SK-N-SH (cell line): ENCODE data around the gene POLL. TPM values are rescaled to one million over a fixed set of nuclear protein-coding genes. Genes with fewer than 3 reads are reported as not detected.

Experiments used
- CTCF ChIA-PET: fragments of 300-600, 350-600 bp; formaldehyde crosslinking; extraction: SDS; loops from one replicate; lab custom pipeline; 2021; lab: Yijun Ruan, JAX
- POLR2A ChIA-PET: fragments of 350-600 bp; sonication (Branson Sonifier 250); formaldehyde crosslinking; extraction: SDS; loops from one replicate; lab custom pipeline; 2020; ENCODE audit warnings: antibody characterized with exemption, inconsistent platforms; lab: Yijun Ruan, JAX
- DNase-seq: peaks from one replicate; pipeline ENCODE4 v3.0.0; 2012
- H2AFZ ChIP-seq: fragments of 200-600 bp; sonication (generic); 2 replicates; pipeline ENCODE4 v1.8.1; 2016; ENCODE audit warnings: antibody characterized with exemption, mild to moderate bottlenecking, low read depth
- H3F3A ChIP-seq: fragments of 200-600 bp; sonication (generic); replicated peaks from 2 replicates; pipeline ENCODE3; 2016; ENCODE audit warnings: antibody characterized with exemption, mild to moderate bottlenecking; ENCODE audit not compliant: insufficient read depth
- H3K27ac ChIP-seq, 2 experiments: fragments of 200-500 bp in 1 of 2; fragments of 200-600 bp in 1 of 2; sonication (Bioruptor generic) in 1 of 2; sonication (generic), shearing (Covaris generic) in 1 of 2; 2 replicates each; pipeline versions ENCODE4 v1.5.1 to v1.6.1; 2014 to 2016; ENCODE audit warnings: low read depth in 2 of 2, inconsistent platforms in 1 of 2, low read length in 1 of 2, mild to moderate bottlenecking in 1 of 2, mixed read lengths in 1 of 2
- H3K27me3 ChIP-seq: fragments of 200-600 bp; sonication (generic), shearing (Covaris generic); 2 replicates; pipeline ENCODE4 v1.6.1; 2016; ENCODE audit warnings: mixed run types; ENCODE audit not compliant: insufficient read depth
- H3K36me3 ChIP-seq, 2 experiments: fragments of 200-500 bp in 1 of 2; fragments of 200-600 bp in 1 of 2; sonication (Bioruptor generic) in 1 of 2; sonication (generic) in 1 of 2; replicated peaks in 1 of 2; 2 replicates each; pipeline versions ENCODE3 to v1.5.1; 2014 to 2016; ENCODE audit warnings: low read length in 1 of 2, mild to moderate bottlenecking in 1 of 2; ENCODE audit not compliant: insufficient read depth in 2 of 2, control insufficient read depth in 1 of 2
- H3K4me1 ChIP-seq, 2 experiments: fragments of 200-500 bp in 1 of 2; fragments of 200-600 bp in 1 of 2; sonication (Bioruptor generic) in 1 of 2; sonication (generic), shearing (Covaris generic) in 1 of 2; 2 replicates each; pipeline versions ENCODE4 v1.5.1 to v1.6.1; 2014 to 2016; ENCODE audit warnings: low read depth in 1 of 2, low read length in 1 of 2, mixed run types in 1 of 2; ENCODE audit not compliant: insufficient read depth in 2 of 2, control insufficient read depth in 1 of 2
- H3K4me2 ChIP-seq: fragments of 200-600 bp; sonication (generic), shearing (Covaris generic); 2 replicates; pipeline ENCODE4 v1.6.1; 2017; ENCODE audit warnings: mixed run types
- H3K4me3 ChIP-seq, 2 experiments: fragments of 200-500 bp in 1 of 2; fragments of 200-600 bp in 1 of 2; sonication (Bioruptor generic) in 1 of 2; sonication (generic), shearing (Covaris generic) in 1 of 2; 2 replicates each; pipeline versions ENCODE4 v1.5.1 to v1.8.1; 2014 to 2016; ENCODE audit warnings: low read depth in 2 of 2, inconsistent platforms in 1 of 2, low read length in 1 of 2, mild to moderate bottlenecking in 1 of 2, mixed read lengths in 1 of 2, moderate library complexity in 1 of 2
- H3K79me2 ChIP-seq: fragments of 200-600 bp; sonication (generic); 2 replicates; pipeline ENCODE4 v1.8.1; 2017; ENCODE audit warnings: mild to moderate bottlenecking; ENCODE audit not compliant: insufficient read depth
- H3K9ac ChIP-seq: fragments of 200-600 bp; sonication (generic); 2 replicates; pipeline ENCODE4 v1.6.1; 2017; ENCODE audit warnings: mixed run types
- H3K9me2 ChIP-seq: fragments of 200-600 bp; sonication (generic); 2 replicates; pipeline ENCODE4 v1.6.1; 2017; ENCODE audit warnings: mixed run types
- H3K9me3 ChIP-seq: fragments of 200-600 bp; sonication (generic); 2 replicates; pipeline ENCODE4 v1.6.1; 2017; ENCODE audit warnings: mixed run types, mild to moderate bottlenecking, moderate library complexity
- H4K20me1 ChIP-seq: fragments of 200-600 bp; sonication (generic); 2 replicates; pipeline ENCODE4 v1.6.1; 2017; ENCODE audit warnings: mild to moderate bottlenecking, mixed run types; ENCODE audit not compliant: insufficient read depth
- EP300 ChIP-seq, 2 experiments: IDR thresholded peaks; 2 replicates each; pipeline versions ENCODE4 v1.4.0 to v1.6.1; 2012; ENCODE audit warnings: borderline replicate concordance in 1 of 2, low read depth in 1 of 2, low read length in 1 of 2
- FOSL2 ChIP-seq: IDR thresholded peaks from 2 replicates; pipeline ENCODE4 v1.4.0; 2012; ENCODE audit warnings: low read depth, mild to moderate bottlenecking, moderate library complexity, borderline replicate concordance
- GABPA ChIP-seq: IDR thresholded peaks from 2 replicates; pipeline ENCODE4 v1.4.0; 2012; ENCODE audit warnings: low read depth, mild to moderate bottlenecking
- NFIC ChIP-seq: IDR thresholded peaks from 2 replicates; pipeline ENCODE4 v1.4.0; 2012; ENCODE audit warnings: borderline replicate concordance
- NRF1 ChIP-seq: IDR thresholded peaks from 2 replicates; pipeline ENCODE4 v1.6.1; 2012; ENCODE audit warnings: low read depth, mild to moderate bottlenecking, low read length
- SIN3A ChIP-seq: IDR thresholded peaks from 2 replicates; pipeline ENCODE4 v1.6.1; 2012; ENCODE audit warnings: low read depth, mild to moderate bottlenecking, low read length, moderate library complexity, borderline replicate concordance
- TCF12 ChIP-seq: IDR thresholded peaks from 2 replicates; pipeline ENCODE4 v1.4.0; 2012
- WGBS: methylation state at CpG from one replicate; pipeline ENCODE4 v1.1.6; 2017; ENCODE audit warnings: low lambda C conversion rate; 5-methylcytosine and 5-hydroxymethylcytosine counted together
- polyA plus RNA-seq, 3 experiments: library from polyadenylated mRNA; depleted of rRNA; stranded (reverse); fragments of >200 nt; gene quantifications; 2 replicates each; pipeline ENCODE4 v1.2.3, GENCODE V29; 2012
- TF ChIP-seq, protein P1 (sequence below): fragments of 200-600 bp; sonication (generic); IDR thresholded peaks from 2 replicates; pipeline ENCODE4 v1.6.1; 2017; ENCODE audit warnings: antibody characterized with exemption, mild to moderate bottlenecking, moderate library complexity
- TF ChIP-seq, protein P2 (sequence below): IDR thresholded peaks from 2 replicates; pipeline ENCODE4; 2012

The POLL gene
- polyA plus RNA-seq, 1 of the 3 experiments (the other 2 are of a cell fraction), result 22.0 TPM

DNA sequence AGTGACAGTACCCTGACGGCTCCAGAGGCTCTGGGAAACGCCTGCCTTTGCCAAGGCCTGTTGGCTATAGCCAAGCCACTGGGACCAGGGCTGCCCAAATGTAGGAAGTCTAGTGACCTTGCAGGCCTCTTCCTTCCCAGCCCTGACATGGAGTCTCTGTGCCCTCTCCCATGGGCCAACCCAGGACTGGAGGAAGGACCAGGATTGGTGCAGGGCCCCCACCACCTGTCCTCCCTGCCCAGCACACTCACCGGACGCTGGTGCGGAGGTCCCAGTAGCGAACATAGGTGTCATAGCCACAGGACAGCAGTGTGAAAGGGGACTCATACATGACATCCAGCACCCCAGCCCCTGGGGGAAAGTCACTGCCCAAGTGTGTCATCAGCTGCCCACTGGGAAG, 24.0 kb upstream of the POLL start (continued):
- TF ChIP-seq, protein P1, sequence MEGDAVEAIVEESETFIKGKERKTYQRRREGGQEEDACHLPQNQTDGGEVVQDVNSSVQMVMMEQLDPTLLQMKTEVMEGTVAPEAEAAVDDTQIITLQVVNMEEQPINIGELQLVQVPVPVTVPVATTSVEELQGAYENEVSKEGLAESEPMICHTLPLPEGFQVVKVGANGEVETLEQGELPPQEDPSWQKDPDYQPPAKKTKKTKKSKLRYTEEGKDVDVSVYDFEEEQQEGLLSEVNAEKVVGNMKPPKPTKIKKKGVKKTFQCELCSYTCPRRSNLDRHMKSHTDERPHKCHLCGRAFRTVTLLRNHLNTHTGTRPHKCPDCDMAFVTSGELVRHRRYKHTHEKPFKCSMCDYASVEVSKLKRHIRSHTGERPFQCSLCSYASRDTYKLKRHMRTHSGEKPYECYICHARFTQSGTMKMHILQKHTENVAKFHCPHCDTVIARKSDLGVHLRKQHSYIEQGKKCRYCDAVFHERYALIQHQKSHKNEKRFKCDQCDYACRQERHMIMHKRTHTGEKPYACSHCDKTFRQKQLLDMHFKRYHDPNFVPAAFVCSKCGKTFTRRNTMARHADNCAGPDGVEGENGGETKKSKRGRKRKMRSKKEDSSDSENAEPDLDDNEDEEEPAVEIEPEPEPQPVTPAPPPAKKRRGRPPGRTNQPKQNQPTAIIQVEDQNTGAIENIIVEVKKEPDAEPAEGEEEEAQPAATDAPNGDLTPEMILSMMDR, result no peak
- TF ChIP-seq EP300 (IDR thresholded peaks at IDR 0.05; ENCODE audit: borderline replicate concordance in 1 of 2, low read depth in 1 of 2, low read length in 1 of 2) (no peak), NFIC (no peak), SIN3A (no peak)
- TF ChIP-seq, protein P2, sequence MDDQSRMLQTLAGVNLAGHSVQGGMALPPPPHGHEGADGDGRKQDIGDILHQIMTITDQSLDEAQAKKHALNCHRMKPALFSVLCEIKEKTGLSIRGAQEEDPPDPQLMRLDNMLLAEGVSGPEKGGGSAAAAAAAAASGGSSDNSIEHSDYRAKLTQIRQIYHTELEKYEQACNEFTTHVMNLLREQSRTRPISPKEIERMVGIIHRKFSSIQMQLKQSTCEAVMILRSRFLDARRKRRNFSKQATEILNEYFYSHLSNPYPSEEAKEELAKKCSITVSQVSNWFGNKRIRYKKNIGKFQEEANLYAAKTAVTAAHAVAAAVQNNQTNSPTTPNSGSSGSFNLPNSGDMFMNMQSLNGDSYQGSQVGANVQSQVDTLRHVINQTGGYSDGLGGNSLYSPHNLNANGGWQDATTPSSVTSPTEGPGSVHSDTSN, result no peak

DNA sequence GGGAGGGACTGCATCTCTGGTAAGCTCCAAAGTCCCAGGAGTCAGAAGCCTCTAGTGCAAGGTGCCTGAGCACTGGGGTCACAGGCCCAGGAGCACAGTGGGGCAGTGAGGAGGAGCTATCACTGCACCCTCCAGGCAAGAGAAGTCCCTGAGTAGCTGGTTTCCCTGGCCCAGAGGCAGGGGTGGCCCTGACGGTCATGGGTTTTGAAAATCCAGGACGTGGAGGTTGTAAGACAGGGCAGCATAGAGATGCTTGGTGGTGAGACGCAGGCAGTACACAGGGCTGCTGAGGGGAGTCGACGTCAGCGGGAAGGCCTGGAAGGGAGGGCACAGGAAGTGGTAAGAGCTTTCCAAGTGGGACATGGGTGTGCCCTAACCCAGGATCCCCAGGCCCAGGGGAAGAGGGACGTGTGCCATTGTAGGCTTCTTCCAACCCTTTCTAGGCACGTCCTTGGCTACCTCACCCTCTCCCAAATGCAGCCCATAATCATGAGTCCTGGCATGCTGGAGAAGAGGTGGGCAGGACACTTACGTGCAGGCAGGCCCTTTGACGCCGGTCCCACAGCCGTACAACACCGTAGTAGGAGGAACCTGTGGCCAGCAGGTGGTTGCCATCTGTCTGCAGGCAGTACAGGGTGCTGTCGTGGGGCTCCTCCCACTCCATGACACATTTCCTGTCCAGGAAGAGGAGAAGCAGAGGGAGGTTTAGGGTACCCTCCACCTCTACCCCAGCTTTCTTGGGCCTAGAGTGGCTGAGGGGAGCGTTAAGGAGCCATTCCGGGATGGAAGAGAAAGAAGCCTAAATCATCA, 23.2 kb upstream of the POLL start:
- no peak overlapping the region for H2AFZ ChIP-seq
- ChIA-PET POLR2A (no interaction called here), CTCF (interaction anchor here (0.9 to 19.2 kb wide), 5 partner anchors 8 to 399 kb away, joined by 3 to 297 read pairs (median 4); partner anchors contain the start of gene NPM3)
- WGBS, result 89% methylated on average over 11 of the region's 16 CpGs
- no peak overlapping the region for H3K9ac ChIP-seq
- no peaks in the 10 kb centered on the region for H3K27me3 ChIP-seq
- no peak for DNase-seq
- H3K4me3 ChIP-seq, result no peak overlapping the region
- H3K9me3 ChIP-seq, result no peaks in the 10 kb centered on the region
- H3K4me2 ChIP-seq, result no peak overlapping the region
- H3K36me3 ChIP-seq, result peaks cover 8 to 42% of the 10 kb centered on the region in 2 experiments
- H3K79me2 ChIP-seq, result no peaks in the 10 kb centered on the region
- H3K27ac ChIP-seq, result no peak overlapping the region; a peak in 1 of 4 replicates
- peaks cover 8 to 28% of the 10 kb centered on the region in 2 experiments; a peak in 2 of 4 replicates for H3K4me1 ChIP-seq
- TF ChIP-seq, protein P2, result no peak
- TF ChIP-seq TCF12, result peak; percentile 37; the same call in 1 of the 2 replicates
- H3F3A ChIP-seq, result no peaks in the 10 kb centered on the region
- no peaks in the 10 kb centered on the region for H3K9me2 ChIP-seq
- no peaks in the 10 kb centered on the region for H4K20me1 ChIP-seq

DNA sequence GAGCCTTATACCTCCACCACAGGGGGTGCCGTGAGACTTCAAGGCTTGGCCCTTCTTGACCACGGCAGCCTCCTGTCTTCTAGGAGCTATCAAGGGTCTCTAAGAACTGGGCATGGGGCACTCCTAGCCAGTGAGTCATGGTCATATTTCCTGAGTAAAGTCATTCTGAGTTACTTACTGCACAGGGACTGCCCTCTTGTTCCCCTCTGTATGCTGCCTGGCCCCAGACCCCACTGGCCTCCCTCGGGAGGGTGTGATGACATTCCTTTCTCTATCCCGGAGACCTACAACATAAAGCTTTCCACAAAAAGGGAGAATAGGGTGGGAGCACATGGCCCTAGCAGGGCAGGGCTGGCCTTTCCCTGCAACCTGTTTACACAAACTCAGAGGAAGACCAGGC, 21.4 kb upstream of the POLL start:
- TF ChIP-seq NFIC (no peak), NRF1 (no peak), GABPA (no peak), FOSL2 (0 out of 2 replicates have a peak, but pooled peaks have one; percentile 1)
- Histone ChIP-seq H3K4me3 (no peak overlapping the region), H3K27me3 (no peaks in the 10 kb centered on the region), H3F3A (peaks cover under 1% of the 10 kb centered on the region), H3K9ac (no peak overlapping the region), H3K4me1 (peaks cover 8 to 14% of the 10 kb centered on the region in 2 experiments; a peak in 2 of 4 replicates), H3K4me2 (no peak overlapping the region), H3K9me3 (no peaks in the 10 kb centered on the region), H4K20me1 (no peaks in the 10 kb centered on the region), H3K9me2 (no peaks in the 10 kb centered on the region), H3K36me3 (peaks cover 20 to 52% of the 10 kb centered on the region in 2 experiments), H3K27ac (no peak overlapping the region), H3K79me2 (no peaks in the 10 kb centered on the region), H2AFZ (no peak overlapping the region)
- ChIA-PET POLR2A (interaction anchor here (1.3 kb wide), 1 partner anchor 172 kb away, joined by 3 read pairs; no protein-coding TSS in a partner anchor), CTCF (interaction anchor here (0.6 to 19.2 kb wide), 4 partner anchors 12 to 173 kb away, joined by 3 to 297 read pairs (median 4); partner anchors contain the start of gene NPM3)
- no peak for DNase-seq
- WGBS, result 79% methylated on average over 4 of the region's 4 CpGs
